Renal cortex interstitium (tissue), 11 donors: ENCODE data around the gene MBNL2. TPM values are rescaled to one million over a fixed set of nuclear protein-coding genes. Genes with fewer than 3 reads are reported as not detected.

Source experiments
- DNase-seq, 11 donors: peaks; one replicate each; pipeline ENCODE4 v3.0.0-alpha.2; 2013; ENCODE audit warnings: low read depth in 9 of 11, low spot score in 4 of 11; ENCODE audit errors: extremely low read depth in 1 of 11
- polyA plus RNA-seq, 3 donors: library from polyadenylated mRNA; unstranded; fragments of 120-200 nt; gene quantifications; one replicate each; pipeline ENCODE4 v1.2.1, GENCODE V29; 2013; ENCODE audit not compliant: insufficient read length in 3 of 3

The MBNL2 gene
- polyA plus RNA-seq, 3 donors = 50.7 to 76.4 (median 66.2) TPM

- no peak for DNase-seq
Observed at GRCh38 chr13:97259798-97260714, 37.9 kb downstream of the MBNL2 start.

DNA sequence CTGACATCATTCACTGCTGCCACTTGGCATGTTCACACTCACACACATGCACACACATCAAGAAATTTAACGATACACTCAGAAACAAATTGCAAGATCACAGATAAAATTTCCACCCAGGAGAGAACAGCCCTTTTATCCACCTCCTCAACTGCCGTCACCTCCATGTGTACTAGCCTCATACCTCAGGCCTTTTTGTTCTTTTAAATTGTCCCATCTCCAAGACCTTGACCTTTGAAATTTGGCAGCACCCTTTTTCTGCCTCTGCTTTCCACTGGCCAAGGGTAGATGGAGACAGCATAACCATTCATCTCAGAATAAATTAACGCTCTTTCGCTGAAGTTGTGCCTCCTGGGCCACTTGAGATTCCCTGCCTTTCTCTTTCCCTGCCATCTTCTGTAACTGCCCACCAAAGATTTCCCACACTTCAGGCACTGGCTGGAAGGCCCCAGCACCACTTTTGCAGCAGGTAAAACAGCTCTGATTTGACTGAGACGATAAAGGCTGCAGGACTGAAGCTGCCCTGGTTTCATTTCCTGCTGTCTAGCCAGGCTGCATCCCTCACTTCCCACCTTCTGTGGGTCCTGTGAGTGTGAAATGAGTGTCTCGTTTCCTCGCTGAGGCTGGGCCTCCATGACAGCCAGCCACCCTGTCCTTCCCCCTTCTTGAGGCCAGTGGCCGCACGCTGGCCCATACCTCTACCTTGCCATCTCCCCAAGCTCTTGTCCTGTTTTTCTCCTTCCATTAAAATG lies 39.3 kb downstream of the MBNL2 start:
- DNase-seq = no peak

GRCh38 chr13:97262058-97262457 lies 39.9 kb downstream of the MBNL2 start:
- DNase-seq = no peak

GRCh38 chr13:97263160-97263559 lies 41.0 kb downstream of the MBNL2 start:
- no peak for DNase-seq

DNA sequence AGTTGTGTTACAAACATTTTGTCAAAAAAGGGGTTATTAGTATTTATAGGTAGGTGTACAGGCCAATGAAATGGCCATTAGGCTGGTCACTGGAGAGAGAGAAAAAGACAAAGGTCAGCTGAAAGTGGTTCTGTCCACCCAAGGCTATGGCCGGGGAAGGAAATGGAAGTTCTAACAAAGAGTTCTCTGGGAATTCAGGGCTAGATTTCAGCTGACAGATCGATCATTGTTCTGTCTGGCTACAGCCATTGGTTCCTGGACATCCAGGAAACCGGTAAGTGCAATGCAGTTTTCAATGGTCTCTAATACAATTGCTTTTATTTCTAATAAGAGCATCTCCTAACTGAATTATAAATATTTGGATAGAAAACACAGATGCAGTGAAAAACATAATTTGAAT lies 42.5 kb downstream of the MBNL2 start:
- no peak for DNase-seq

GRCh38 chr13:97266332-97266731 lies 44.2 kb downstream of the MBNL2 start:
- no peak for DNase-seq

DNA sequence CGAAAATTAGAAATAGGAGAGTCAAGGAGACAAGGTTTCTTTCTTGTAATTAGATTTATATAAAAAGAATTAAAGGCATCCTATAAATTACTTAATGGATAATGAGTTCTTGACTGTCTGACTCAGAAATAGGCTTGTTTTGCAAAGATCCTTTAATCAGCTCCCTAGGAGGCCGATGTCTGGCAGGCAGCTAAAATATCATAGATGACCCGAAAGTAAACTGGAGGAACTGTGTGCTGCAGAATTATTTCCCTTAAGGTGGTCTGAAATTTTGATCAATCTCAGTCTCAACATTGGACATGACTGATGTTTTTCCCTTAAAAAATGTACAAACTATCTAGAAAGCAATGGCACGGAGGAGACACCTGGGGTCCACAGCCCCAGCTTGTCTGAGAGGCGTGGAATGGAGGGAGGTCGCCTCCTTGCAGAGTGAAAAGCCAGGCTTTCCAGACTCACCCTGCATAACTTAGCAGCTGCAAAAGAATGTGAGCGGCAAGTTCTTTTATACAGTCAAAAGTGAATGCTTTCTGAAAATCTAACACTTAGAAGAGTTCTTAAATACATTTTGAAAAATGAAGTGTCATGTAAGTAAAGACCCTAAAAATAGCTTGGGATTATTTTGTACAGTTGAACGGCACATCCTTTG lies 44.8 kb downstream of the MBNL2 start:
- no peak for DNase-seq

GRCh38 chr13:97267418-97268059 lies 45.4 kb downstream of the MBNL2 start:
- no peak for DNase-seq

DNA sequence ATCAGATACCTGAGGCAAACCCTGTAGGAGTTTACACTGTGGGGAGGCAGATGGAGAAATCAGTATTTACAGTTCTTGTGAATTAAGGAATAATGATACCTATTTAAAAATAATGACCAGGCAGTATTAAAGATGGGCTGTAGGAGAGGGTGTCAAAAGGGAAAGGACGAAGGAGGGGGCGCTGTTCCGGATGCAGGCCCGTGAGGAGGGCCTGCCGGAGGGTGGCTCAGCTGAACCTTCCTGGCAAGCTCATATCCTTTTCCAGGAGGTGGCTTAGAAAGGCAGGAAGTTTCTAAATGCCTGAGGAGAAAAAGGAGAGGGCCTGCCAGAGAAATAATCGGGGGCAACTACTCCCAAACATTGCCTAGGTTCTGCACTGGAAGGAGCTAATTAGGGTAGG lies 46.6 kb downstream of the MBNL2 start:
- DNase-seq = no peak

DNA sequence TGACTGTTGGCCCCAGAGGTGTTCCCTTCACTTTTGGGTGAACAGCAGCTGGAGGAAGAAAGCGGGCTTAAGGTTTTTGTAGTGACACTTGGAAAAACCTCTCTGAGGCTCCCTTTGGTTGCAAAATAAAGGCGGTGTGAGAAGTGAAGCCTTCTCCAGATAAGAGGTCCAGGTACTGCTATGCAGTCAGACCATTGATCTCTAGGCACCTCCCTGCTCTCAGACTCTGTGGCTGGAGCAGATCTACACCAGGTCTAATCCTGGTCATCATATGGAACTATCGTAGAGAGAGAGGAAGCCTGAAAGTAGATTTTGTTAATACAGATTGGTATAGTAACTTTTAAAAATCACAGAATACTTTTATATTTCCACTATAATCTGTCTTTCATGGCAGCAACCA lies 47.5 kb downstream of the MBNL2 start:
- DNase-seq = no peak

DNA sequence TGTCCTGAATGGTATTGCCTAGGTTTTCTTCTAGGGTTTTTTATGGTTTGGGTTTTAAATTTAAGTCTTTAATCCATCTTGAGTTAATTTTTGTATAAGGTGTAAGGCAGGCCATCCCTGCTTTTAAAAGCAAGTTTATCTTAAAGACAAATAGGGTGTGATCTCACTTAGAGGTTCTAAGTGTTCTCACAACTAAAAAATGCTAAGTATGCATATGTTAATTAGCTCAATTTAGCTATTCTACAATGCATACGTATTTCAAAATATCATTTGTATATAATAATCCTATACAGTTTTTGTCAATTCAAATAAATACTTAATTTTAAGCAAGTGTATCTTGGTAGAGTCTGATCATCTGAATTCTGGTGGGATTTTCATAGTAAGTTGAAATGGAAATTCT lies 50.4 kb downstream of the MBNL2 start:
- DNase-seq = no peak

DNA sequence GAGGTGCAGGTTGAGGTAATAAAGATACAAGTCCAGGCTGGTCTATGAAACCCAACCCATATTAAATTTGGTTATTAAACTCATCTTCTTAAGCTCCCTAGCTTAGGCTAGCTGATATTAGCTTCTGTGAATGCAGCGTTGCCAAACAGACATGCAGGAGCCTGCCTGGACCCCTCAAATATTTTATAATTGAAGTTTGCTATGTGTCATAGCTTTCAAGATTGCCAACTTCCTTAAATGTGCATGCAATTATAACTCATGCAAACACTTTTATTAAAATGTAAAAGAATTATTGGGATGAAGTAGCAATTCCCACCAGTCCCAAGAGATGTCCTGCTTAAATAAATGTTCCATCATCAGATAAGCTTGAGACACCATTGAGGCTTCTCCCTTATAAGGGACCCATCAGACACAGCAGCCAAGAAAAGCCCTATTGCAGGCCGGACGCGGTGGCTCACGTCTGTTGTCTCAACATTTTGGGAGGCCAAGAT lies 51.3 kb downstream of the MBNL2 start:
- no peak for DNase-seq

- DNase-seq = peak in 1 of 11 donors; percentile 45
Observed at GRCh38 chr13:97274829-97275649, 52.9 kb downstream of the MBNL2 start.

DNA sequence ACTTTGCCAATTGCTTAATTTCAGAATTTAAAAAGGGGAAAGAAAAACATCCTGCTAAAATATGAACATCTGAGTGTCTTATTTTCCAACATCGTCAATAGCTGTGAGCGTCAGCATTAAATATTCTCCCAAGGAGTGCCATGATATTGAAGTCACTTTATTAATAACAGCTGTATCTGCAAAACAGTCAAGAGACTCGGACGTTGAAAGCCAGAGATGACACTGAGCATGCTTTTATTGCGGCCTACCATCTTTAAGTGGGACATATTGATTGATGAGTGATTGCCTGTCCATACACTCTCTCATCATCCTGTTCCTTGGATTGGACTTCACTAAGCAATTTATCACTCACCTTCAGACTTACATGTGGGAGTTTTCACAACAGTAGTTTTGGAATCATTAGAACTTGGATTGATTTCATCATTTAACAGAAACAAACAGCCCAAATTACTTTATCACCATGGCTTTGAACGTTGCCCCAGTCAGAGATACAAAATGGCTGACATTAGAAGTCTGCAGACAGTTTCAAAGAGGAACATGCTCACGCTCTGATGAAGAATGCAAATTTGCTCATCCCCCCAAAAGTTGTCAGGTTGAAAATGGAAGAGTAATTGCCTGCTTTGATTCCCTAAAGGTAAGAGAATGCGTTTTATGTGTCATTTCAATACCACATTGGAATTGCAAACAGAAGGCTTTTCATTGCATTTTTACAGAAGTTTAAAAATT lies 53.8 kb downstream of the MBNL2 start:
- no peak for DNase-seq

- no peak for DNase-seq
Observed at GRCh38 chr13:97276862-97277269, 54.7 kb downstream of the MBNL2 start.

DNA sequence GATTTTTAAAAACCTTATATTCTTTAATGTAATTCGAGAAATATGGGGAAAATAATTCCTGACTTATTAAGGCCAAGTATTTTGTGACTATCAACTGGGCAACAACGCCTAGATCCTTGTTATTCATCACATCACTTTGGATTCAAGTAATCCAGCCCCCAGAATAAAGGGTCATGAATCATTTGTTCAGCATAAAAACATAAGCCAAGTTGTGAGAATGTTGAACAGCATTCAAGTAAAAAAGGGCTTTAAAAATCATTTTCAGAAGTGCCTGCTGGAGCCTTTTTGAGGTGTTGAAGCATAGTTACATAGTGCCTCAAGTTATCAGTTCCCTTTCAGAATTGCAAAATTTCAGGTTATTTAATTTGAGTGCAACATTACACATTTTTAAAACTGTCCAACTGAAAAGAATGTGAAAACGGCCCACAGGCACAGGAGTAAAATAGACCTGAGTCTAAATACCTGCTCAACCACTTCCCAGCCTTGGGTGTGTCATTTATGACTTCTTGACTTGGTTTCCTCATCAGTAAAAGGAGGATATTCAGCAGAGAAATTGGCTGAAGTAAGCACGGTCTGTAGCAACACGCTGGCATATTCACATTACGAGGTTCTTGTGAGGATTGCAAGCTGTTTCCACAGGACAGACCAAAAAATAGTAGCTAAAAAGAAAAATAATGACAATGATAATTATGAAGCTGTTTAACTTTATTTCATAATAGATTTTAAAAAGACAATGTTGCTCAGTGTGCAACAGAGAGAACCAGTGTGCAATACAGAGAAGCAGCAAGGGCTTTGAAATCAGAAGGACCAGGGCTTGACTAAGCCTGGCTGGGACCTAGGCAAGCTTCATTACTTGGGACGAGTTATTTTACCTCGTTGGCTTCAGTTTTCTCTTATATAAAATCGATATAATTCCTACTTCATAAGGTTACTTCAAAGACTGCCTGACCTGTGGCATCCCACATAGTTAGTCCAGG lies 56.6 kb downstream of the MBNL2 start:
- no peak for DNase-seq

- DNase-seq = peak in 8 of 11 donors; percentile 38 to 66 (median 56)
Observed at GRCh38 chr13:97279913-97280312, 57.8 kb downstream of the MBNL2 start.
